GM19328 (cell line): Measurements from ENCODE around the gene LRRC4C.

Experiments
- ATAC-seq: cut with Tn5 transposase; IDR thresholded peaks from one replicate; pipeline ENCODE4 v1.9.1; 2021; ENCODE audit warnings: mild to moderate bottlenecking, moderate library complexity; ENCODE audit not compliant: unreplicated experiment

LRRC4C gene

GRCh38 chr11:40759341-40759740 is 700.1 kb downstream of the LRRC4C start:
- no peak for ATAC-seq

GRCh38 chr11:40754297-40754696 is 705.2 kb downstream of the LRRC4C start:
- ATAC-seq, result no peak

DNA sequence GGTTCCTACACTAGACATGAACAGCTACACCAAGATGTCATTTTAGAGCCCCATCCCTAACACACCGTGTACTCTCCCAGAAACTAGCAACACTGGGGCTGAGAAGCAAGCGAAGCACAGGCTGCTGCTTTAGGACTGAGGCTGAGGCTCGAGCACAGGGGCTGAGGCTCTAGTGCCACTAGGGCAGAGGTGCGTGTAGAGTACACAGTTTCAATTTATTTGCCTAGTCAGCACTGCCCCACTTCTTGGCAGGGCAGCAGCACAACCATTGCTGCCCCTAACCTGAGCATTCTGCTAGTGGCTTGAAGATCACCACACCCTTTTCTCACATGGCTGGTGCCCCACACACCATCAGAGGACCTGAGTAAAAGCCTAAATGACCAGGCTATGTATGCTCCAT is 713.2 kb downstream of the LRRC4C start:
- no peak for ATAC-seq

DNA sequence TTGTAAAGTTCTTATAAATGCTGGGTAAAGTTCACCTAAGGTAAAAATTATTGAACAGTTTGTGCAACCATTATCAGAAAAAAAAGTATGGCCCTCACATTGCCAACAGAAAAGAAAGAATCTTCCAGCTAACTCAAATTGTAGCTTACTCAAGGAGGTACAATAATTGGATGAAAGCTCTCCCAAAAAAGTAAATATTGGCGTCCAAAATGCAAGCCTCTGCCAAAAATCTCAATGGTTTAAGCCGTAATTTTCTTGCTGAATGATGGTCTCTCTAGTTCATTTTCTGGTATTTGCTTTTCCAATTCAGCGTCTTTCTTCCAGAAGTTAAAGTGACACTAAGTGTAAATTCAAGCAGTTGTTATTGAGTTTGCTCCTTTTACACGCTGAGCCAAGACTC is 727.3 kb downstream of the LRRC4C start:
- ATAC-seq, result no peak

GRCh38 chr11:40722179-40722795 is 737.2 kb downstream of the LRRC4C start:
- ATAC-seq, result no peak

- no peak for ATAC-seq
Measured at GRCh38 chr11:40716344-40717130, 742.9 kb downstream of the LRRC4C start.

- ATAC-seq, result no peak
Measured at GRCh38 chr11:40713083-40713482, 746.4 kb downstream of the LRRC4C start.

DNA sequence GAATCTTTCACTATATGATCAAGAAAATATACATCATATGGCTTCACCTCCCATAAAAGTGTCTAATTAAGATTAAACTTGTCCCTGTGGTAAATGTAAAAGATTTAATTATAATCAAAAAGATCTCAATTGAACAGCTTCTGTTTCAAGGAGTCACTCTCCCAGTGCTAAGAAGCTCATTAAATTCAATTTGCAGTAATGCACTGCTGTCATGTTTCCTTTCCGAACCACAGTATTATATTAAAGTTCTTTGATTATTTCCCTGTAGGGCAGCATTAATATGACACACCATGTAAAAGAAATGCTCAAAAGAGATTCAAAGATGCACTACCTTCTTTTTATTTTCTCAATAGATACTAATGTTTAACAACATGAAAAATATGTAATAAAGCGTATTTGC is 758.4 kb downstream of the LRRC4C start:
- ATAC-seq, result no peak

DNA sequence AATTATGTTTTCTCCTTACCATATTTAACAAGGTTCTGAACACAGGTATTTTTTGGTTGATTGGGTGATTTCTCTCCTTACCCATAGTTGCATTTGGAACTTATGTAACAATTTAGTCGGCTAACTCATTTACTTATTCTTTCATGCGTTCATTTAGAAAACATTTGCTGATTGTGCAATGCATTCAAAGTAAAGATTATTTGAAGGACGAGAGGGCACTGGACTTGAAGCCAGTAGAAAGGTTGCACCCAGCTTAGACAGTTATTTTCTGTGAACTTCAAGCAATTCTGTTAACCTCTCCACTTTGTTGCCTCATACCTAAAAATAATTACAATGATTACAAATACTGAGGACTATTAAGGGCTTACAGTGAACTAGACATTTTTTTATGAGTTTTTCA is 769.6 kb downstream of the LRRC4C start:
- no peak for ATAC-seq

GRCh38 chr11:40688369-40688768 is 771.1 kb downstream of the LRRC4C start:
- ATAC-seq, result no peak

DNA sequence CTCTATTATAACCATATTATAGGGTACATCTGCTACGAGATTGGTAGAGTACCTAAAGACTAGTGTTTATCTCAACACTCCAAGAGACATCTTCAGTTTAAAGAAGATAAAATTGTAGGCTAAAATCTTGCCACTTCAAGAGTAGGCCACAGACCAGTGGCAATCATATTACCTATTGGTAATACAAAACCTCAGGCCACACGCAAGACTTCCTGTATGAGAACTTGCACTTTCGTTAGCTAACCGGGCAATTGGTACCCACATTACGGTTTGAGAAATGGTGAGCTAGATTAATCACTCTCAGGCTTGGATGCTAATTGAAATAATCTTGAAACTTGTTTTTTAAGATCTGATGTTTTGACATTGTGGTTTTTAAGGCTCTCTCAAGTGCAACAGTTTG is 772.7 kb downstream of the LRRC4C start:
- ATAC-seq, result no peak

DNA sequence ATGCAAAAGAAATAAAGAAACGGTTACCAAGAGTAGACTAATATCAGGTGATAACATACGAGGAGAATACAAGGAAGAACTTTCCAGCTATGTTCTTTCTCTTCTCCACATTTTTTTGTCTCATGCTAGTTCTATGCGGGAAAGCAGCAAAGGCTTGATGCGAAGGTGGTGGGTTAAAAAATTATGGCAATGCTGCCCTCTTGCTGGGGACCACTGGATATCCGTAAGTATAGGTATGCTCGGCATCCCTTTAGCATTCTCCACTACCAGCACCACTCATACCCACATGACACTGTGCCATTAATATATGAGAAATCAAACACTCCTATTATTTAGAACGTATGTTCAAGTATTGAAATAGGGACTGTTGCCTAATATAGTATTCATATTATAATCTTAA is 776.4 kb downstream of the LRRC4C start:
- ATAC-seq, result no peak

DNA sequence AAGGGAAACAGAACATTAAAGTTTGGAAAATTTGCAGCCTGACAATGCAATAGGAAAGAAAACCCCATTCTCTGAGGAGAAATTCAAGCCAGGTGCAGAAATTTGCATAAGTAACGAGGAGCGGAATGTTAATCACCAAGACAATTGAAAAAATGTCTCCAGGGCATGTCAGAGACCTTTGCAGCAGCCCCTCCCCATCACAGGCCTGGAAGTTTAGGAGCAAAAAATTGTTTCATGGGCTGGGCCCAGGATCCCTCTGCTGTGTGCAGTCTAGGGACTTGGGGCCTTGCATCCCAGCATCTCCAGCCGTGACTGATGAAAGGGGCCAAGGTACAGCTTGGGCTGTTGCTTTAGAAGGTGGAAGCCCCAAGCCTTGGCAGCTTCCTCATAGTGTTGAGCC is 780.2 kb downstream of the LRRC4C start:
- ATAC-seq, result no peak

DNA sequence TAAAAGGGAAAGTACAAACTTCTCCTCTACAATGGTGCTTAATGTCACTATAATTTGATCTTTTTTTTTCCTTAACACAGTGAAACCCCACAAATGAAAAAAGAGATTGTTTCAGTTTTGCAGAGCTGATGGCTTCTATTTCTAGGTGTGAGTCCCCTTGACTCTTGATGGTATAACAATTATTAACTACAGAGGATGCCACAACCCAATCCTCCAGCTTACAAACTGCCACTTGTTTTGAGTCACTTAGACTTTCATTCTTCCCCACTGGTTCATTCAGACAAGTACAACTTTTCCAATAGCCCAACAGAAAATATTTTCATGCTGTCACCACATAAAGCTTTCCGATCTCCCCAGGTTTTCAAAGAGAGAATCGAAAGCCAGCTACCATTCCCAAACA is 812.2 kb downstream of the LRRC4C start:
- ATAC-seq, result no peak

- no peak for ATAC-seq
Measured at GRCh38 chr11:40642284-40642683, 817.2 kb downstream of the LRRC4C start.

GRCh38 chr11:40619654-40620053 is 839.8 kb downstream of the LRRC4C start:
- no peak for ATAC-seq

DNA sequence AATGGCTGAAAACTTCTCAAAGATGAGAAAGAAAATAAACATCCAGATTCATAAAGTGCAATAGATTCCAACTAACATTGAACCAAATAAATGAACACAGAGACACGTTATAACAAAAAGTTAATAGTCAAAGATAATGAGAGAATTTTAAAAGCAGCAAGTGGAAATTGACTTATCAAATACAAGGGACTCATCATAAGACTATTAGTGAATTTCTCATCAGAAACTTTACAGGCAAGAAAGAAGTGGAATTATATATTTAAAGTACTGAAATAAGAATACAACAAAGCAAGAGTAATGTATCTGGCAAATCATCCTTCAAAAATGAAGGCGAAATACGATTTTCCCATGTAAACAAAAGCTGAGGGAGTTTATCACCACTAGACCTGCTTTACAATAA is 852.7 kb downstream of the LRRC4C start:
- ATAC-seq, result no peak

- ATAC-seq, result no peak
Measured at GRCh38 chr11:40602866-40603552, 856.4 kb downstream of the LRRC4C start.

GRCh38 chr11:40597546-40598113 is 861.8 kb downstream of the LRRC4C start:
- no peak for ATAC-seq

DNA sequence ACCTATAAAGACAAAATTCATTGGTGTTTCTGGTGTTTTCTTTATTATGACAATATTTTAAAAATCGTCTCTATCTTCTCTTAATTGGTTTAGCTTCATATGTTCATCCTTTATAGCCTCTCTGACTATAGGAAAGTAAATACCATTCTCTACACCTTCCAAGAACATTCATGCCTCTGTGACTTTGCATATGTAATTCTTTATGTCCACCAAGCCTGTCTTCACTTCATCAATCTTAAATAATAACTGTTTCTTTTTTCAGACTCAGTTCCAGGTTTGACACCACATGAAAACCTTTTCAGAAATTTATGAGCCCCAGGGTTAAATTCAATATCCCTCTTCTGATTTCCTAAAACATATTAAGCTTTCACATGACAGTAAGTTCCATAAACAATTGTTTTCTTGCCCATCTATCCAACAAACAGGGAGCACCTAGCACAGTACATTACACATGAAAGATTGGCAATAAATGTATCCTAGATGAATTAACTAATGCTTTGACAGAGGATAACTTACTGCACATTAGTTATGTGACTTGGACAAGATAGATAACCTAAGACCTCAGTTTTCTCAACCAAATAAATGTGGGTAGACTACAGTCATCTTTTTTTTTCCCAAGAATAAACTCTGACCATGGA is 886.1 kb downstream of the LRRC4C start:
- no peak for ATAC-seq

DNA sequence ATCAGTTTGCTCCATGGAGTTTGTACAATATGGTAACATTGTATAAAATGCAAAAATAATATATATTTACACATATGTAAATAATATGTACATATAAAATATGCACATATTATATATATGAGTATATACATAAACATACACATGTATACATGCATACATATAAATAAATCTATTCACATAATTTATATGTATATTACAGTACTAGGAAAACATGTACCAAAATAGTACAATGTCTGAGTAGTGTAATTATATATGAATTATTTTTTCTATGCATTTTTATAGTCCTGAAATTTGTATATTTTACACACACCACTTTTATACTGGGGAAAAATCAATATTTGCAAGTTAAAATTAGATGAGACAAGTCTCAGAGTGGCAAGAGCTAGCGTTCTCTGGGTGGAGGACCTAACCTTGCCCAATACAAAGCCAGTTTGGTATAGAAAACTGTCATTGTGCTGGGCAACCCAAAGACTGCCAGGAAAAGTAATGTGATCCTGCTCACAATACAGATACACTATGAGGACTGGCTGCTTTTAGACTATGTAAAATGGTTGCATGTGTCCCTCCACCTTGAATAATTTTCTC is 889.4 kb downstream of the LRRC4C start:
- no peak for ATAC-seq
